Measurements from ENCODE around the gene LRIT1.

The LRIT1 gene

DNA sequence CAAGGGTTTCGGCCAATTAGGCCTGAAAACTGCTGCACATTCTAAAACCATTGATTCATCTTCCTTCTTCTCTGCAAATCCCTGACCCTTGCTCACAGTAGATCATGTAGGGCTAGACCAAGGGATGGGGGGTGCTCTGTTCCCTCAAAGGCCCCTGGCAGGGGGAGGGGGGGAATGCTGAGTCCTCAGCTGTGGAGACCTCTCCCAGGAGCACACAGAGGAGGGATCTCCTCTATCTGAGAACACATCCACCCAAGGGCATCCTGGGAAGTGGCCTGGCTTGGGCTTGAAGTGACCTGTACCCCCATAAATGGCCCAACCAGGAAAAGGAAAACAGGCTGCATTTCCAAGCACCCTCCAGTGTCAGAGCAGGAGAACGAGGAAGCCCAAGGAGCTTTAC lies 48.0 kb downstream of the LRIT1 start:
- no peak for DNase-seq (ENCODE audit: low read depth)

DNA sequence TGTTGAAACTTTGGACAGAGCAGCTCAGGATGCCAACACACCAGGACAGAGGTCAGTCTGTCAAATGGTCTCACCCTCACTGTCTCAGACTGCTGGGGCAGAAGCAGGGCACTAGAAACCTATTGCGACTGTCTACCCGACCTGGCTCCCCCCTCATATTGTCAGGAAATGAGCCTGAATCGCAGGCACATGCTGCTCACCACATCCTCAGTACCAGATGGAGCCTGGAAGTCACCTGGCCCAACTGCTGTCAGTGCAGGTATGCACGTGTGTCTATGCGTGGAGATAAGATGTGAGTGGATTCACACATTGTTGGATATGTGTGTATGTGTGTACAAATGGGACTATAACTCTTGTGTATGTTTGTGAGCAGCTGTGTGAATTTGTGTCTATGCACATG lies 50.2 kb downstream of the LRIT1 start:
- DNase-seq (ENCODE audit: low read depth), result no peak

DNA sequence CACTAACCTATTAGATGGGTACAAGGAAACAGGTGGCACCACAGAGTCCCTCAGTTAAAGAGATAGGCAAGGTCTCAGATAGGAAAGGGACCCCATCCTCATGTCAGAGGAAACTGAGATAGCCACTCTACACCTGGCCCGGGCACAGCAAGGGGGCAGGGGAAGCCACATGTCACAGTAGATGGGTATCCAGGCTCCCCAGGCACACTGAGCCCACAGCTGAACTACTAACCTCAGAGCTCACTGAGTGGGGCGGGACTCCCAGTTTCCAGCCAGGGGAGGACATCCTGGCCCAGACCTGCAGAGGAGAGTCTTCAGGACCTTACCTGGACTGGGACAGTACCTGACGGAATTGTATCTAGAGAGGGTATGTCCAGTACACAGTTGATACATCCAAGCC lies 50.7 kb downstream of the LRIT1 start:
- DNase-seq (ENCODE audit: low read depth), result no peak

DNA sequence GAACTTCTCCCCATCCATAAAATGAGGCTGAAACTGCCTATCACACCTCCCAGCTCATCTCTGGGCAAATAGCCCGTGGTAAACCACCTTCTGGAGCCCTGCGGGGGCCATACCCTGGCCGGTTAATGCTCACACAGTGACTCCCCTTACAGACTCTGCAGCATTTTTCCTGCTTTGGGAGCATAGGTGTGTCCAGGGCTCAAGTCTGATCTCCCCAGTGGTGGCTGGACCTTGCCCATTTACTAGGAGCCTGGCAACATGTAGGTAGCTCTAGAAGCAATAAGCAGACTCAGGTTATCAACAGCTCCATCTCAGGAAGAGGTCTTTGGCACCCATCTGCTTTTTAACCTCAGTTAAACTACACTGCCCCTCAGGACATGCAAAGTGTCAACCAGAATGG lies 52.5 kb downstream of the LRIT1 start:
- DNase-seq (ENCODE audit: low read depth), result no peak

DNA sequence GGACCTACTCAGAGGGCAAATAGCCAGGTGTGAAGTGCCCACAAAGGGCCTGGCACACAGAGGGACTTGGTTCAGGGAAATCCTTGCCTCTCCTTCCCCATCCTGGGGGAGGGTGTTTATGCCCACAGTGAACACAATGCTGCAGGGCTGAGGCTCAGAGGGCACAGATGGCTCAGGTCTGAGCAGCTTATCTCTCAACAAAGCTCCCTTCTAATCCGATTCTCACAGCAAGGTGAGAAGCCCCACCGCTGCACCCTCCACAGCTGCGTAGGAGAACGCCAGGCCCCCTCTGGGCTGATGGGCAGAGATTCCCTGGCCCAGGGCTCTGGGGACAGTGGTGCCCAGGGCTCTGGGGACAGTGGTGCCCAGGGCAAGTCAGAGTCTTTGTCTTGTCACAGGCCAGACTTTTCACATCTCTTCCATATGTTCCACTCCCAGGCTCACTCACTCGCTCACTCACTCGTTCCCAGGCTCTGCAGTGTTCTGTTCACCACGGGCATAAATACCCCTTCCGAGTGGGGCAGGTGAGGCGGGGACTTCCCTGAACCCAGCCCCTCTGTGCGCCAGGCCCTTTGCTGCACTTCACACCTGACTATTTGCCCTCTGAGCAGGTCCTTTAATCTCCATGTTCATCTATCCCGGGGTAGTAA lies 55.7 kb downstream of the LRIT1 start:
- DNase-seq (ENCODE audit: low read depth), result no peak

DNA sequence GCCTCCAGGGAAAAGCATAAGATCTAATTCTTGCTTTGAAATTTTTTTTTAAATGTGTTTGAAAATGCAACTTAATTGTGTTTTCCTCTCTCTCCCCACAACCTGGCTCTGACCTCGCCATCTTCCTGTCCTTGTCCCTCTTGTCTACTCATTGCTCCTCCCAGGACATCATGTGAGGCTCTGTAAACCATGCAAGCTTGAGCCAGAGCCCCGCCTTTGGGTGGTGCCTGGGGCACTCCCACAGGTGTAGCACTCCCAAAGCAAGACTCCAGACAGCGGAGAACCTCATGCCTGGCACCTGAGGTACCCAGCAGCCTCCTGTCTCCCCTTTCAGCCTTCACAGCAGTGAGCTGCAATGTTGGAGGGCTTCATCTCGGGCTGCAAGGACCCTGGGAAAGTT lies 56.8 kb downstream of the LRIT1 start:
- DNase-seq (ENCODE audit: low read depth), result no peak

DNA sequence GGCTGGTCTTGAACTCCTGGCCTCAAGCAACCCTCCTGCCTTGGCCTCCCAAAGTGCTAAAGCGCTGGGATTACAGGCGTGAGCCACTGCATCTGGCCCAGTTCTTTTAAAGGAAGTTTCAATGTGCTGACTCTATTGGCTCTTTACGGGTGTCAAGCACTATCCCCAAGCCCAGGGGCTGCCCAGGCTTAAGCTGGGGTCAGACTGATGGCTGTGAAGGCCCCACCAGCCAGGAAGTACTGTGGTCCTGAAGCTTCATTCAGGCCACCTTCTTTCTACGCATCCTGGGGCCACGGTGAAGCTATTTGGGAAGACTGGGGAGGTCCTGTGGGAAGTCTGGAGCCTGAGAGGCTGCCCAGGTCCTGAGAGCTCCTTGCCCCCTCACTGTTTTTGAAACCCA lies 59.7 kb downstream of the LRIT1 start:
- no peak for DNase-seq (ENCODE audit: low read depth)
